Gastroesophageal sphincter (tissue), 3 donors: Measurements from ENCODE around the gene TTLL8.

Source experiments
- EP300 ChIP-seq: sonication (generic); formaldehyde crosslinking; IDR thresholded peaks from one replicate; pipeline ENCODE4 v1.6.1; 2017; ENCODE audit warnings: antibody characterized with exemption, mild to moderate bottlenecking
- POLR2A ChIP-seq, 2 donors: fragments of 450-650 bp; IDR thresholded peaks; one replicate each; pipeline ENCODE4 v1.6.1; 2017; ENCODE audit warnings: antibody characterized with exemption in 2 of 2, mild to moderate bottlenecking in 2 of 2, moderate library complexity in 1 of 2
- POLR2AphosphoS5 ChIP-seq: sonication (generic); formaldehyde crosslinking; IDR thresholded peaks from one replicate; pipeline ENCODE4 v1.6.1; 2017; ENCODE audit warnings: antibody characterized with exemption
- TF ChIP-seq, protein P1 (sequence below), 4 experiments: fragments of 200-600 bp in 2 of 4; fragments of 450-650 bp in 2 of 4; sonication (generic) in 1 of 4; IDR thresholded peaks; one replicate each; pipeline ENCODE4 v1.5.1; 2017 to 2019; ENCODE audit warnings: antibody characterized with exemption in 4 of 4, mild to moderate bottlenecking in 2 of 4, moderate library complexity in 2 of 4

DNA sequence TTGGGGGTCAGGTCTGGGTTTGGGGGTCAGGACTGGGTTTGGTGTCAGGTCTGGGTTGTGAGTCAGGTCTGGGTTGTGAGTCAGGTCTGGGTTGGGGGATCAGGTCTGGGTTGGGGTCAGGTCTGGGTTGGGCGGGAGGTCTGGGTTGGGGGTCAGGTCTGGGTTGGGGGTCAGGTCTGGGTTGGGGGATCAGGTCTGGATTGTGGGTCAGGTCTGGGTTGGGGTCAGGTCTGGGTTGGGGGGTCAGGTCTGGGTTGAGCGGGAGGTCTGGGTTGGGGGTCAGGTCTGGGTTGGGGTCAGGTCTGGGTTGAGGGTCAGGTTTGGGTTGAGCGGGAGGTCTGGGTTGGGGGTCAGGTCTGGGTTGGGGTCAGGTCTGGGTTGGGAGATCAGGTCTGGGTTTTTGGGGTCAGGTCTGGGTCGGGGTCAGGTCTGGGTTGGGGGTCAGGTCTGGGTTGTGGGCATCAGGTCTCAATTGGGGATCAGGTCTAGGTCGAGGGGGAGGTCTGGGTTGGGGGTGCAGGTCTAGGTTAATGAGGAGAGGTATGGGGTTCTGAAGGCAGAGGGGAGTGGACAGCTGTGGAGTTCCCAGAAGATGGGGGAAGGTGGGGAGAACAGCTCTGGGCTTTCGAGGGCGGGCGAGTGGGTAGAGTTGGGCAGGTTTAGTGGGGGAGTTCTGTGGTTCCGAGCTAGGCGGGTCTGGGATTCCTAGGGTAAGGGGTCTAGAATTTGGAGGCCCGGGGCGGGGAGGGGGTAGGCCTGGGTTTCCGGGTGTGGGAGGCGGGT, 629 bp downstream of the TTLL8 start:
- TF ChIP-seq, protein P1, sequence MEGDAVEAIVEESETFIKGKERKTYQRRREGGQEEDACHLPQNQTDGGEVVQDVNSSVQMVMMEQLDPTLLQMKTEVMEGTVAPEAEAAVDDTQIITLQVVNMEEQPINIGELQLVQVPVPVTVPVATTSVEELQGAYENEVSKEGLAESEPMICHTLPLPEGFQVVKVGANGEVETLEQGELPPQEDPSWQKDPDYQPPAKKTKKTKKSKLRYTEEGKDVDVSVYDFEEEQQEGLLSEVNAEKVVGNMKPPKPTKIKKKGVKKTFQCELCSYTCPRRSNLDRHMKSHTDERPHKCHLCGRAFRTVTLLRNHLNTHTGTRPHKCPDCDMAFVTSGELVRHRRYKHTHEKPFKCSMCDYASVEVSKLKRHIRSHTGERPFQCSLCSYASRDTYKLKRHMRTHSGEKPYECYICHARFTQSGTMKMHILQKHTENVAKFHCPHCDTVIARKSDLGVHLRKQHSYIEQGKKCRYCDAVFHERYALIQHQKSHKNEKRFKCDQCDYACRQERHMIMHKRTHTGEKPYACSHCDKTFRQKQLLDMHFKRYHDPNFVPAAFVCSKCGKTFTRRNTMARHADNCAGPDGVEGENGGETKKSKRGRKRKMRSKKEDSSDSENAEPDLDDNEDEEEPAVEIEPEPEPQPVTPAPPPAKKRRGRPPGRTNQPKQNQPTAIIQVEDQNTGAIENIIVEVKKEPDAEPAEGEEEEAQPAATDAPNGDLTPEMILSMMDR (IDR thresholded peaks at IDR 0.05), result no peak
- TF ChIP-seq POLR2A (IDR thresholded peaks at IDR 0.05) (no peak), POLR2AphosphoS5 (no peak), EP300 (no peak)
